NCI-H1048 (cell line): Measurements from ENCODE around the gene UBE2L3.
"Not testable (repeated sequence)": the region's sequence is repeated elsewhere in the genome, so short reads cannot be mapped to it uniquely, and the experiment has no call there.

Experiments
- DNase-seq: peaks from one replicate; lab custom pipeline; 2025; lab: John Stamatoyannopoulos, UW

Gene UBE2L3

DNA sequence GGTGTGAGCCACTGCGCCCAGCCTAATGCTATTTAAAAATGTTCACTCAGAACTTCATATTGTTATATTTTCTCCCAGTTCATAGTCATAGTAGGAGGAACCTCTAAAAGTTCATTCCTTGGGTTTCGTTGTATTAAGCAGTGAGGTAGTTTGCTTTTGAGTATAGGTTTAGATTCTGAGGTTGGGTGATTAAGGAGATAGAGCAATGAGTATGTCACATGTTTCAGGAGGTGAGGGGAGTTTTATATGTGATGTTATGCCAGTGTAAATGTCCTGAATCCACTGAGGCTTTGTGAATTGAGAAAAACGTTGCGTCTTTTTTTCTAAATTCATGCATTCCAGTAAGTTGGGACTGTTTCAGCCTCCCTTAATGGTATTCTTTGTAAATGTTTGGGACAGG lies 4.2 kb downstream of the UBE2L3 start:
- DNase-seq = no peak

DNA sequence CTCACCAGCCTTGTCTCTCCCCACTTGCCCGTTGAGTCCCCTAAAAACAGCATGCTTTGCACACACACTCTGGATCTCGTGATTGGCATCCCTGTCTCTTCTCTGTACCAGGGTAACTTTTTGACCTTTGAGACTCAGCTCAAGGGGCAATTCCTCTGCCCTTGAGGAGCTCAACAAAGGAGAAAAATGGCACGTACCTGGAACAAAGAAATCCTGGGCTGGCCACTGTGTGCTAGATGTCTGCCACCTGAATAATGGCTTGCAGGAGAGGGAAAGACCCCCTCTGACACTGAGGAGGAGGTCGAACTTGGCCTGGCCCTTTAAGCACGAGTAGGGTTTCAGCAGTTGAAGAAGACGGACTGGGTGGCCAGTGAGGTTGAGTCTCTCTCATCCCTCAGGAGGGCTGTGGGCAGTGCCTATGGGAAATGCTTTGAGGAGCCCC lies 5.8 kb downstream of the UBE2L3 start:
- no peak for DNase-seq

DNA sequence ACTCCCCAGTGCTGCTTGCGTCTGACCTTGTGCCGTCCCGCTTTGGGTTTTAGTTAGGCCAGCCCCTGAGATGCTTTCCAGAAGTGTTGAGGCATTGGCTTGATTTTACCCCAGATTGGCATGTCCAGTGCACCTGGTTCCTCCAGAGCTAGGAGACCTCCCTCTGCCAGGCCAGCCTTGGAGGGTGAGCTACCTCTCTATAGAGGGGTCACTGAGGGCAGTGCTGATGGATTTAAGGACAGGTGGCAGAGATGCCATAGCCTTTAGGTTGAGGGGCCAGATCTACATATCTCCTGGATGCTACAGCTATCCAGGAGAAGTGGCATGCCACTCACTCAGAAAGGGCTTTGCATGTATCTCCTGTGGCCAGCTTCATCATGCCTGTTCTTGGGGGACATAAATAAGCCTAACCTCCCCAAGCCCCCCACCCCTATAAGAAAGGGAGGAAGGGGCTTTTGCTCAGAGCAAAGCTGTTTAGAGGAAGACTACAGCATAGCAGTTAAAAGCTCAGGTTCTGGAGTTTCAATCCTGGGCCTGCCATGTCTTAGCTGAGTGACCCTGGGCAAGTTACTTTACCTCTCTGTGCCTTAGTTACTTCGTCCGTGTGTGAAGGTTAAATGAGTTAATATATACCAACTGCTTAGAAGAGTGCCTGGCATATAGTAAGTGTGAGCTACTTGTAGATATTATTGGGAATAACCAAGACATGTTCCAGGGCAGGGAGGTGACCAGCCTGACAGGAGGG lies 6.4 kb downstream of the UBE2L3 start:
- DNase-seq = no peak

DNA sequence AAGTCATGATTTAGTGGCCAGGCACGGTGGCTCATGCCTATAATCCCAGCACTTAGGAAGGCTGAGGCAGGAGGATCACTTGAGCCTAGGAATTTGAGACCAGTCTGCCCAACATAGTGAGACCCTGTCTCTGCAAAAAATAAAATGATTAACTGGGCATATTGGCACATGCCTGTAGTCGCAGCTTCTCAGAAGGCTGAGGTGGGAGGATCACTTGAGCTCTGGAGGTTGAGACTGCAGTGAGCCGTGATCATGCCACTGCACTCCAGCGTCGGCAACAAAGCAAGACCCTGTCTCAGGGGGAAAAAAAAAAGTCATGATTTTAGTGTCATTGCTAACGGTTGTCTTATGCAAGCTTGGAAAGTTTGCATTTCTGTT lies 11.9 kb downstream of the UBE2L3 start:
- no peak for DNase-seq

DNA sequence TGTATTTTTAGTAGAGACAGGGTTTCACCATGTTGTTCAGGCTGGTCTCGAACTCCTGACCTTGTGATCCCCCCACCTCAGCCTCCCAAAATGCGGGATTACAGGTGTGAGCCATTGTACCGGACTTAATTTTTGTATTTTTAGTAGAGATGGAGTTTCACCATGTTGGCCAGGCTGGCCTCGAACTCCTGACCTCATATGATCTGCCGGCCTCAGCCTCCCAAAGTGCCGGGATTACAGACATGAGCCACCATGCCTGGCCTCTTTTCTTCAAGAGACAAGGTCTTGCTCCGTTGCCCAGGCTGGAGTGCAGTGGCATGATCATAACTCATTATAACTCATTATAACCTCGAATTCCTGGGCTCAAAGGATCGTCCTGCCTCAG lies 13.1 kb downstream of the UBE2L3 start:
- not testable (repeated sequence) for DNase-seq

DNA sequence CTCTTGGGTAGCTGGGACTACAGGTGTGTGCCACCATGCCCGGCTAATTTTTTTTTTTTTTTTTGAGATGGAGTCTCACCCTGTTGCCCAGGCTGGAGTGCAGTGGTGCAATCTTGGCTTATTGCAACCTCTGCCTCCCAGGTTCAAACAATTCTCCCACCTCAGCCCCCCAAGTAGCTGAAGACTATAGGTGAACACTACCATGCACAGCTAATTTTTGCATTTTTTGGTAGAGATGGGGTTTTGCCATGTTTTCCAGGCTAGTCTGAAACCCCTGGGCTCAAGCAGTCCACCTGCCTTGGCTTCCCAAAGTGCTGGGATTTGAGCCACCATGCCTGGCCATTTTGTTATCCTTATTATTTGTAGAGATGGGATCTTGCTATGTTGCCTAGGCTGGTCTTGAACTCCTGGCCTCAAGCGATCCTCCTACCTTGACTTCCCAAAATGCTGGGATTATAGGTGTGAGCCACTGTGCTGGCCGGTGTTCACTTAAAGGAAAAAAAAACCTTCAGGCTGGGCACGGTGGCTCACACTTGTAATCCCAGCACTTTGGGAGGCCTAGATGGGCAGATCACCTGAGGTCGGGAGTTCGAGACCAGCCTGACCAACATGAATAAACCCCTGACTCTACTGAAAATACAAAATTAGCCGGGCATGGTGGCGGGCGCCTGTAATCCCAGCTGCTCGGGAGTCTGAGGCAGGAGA lies 13.6 kb downstream of the UBE2L3 start:
- not testable (repeated sequence) for DNase-seq

DNA sequence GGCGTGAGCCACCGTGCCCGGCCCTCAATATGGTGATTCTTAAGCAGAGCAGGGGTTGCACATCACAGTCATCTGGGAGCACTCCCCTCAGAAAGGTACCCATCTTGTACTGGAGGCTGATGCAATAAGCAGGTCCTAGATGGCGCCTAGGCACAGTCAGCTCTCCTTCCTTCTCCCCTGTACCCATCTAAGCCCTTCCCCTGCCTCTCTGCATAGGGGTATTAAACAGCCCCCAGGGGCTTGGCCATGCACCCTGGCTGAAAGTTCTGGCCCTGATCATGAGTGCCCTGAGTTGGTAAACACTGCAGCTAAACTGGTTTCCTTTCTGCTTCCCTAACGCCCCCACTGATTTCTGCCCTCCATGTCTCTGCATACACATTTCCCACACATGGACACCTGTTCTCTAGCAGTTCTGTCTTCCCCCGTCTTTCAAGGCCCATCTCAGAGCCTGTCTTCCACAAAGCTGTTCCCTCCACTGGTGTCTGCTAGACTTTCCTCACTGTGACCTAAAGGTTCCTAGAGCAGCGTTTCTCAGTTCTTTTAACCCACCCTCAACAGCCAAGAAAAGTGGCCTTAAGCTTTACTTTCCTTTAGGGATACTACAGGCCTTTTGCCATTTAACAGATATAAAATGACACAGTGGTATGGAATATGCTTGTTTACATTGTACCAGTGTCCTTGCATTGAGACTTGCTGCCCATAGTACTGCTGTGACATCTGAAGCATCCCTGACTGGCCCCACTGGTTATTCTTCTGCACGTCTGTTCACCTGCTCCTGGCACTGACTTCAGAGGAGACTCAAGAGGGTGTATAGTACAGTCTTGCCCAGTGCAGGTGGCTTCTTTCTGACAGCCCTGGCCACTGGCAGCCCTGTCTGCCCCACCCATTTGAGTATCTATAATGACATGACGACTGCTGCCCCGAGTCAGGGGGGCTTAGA lies 15.6 kb downstream of the UBE2L3 start:
- no peak for DNase-seq

DNA sequence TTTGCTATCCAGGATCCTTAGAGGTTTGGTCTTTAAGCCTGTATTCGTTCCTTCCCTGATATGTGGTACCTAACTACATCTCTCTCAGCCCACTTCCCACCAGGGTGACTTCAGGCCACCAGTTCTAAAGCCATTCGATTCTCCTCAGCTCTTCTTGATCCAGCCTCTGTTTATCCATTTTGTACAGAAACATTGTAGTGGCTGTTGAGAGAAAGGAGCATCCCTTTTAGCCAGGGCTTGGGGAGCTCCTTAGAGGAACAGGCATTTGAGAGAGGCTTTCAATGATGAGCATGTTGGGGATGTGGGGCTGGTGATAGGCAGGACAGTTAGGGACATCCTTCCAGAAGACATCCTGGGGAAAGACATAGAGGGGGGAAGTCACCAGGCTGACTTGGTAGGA lies 17.9 kb downstream of the UBE2L3 start:
- DNase-seq = no peak

DNA sequence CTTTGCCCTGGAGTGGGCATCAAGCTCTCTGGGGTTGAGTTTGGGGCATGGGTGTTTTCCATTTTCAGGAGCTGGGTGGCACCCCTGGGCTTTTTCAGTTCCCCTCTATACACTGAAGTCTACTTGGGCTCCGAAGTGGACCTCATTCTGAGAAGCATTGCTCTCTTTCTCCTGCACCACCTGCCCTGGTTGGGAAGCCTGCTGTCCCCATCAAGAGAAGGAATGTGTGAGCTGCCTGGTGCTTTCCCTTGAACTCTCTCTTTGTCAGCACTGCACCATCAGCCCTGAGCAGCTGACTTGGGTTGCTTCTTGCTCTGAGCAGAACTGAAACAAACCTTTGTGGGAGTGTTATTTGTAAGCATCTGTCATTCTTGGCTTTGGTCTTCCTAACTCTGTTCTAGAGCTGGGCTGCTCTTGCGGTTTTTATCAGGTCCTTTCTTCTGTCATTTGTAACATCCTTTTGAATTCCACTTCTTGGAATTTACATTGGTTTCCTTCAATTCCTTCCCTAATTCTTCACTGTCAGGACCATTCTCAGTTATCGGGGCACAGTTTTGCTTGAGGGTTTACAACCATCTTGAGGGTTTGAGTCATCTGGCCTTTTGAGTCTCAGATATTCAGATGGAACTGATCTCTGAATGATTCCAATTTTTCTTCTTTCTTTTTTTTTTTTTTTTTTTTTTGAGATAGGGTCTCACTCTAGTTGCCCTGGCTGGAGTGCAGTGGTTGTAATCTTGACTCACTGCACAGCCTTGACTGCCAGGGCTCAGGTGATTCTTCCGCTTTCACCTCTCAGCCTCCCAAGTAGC lies 20.5 kb downstream of the UBE2L3 start:
- no peak for DNase-seq

DNA sequence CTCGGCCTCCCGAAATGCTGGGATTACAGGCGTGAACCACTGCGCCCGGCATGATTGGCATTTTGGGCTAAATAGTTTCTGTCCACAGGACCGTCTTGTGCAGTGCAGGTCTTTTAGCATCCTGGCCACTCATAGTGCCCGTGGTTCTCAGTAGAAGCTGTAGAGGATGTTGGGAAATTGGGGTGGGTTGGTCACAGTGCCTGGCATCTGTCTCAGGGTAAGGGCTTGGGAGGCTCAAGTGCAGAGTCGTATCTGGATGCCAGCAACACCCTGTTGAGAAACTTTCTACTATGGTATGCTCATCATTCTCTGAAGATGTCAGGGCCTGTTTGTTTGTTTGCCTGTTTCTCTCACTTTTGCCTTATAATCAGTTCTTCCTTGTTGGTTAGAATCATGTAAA lies 21.9 kb downstream of the UBE2L3 start:
- no peak for DNase-seq

DNA sequence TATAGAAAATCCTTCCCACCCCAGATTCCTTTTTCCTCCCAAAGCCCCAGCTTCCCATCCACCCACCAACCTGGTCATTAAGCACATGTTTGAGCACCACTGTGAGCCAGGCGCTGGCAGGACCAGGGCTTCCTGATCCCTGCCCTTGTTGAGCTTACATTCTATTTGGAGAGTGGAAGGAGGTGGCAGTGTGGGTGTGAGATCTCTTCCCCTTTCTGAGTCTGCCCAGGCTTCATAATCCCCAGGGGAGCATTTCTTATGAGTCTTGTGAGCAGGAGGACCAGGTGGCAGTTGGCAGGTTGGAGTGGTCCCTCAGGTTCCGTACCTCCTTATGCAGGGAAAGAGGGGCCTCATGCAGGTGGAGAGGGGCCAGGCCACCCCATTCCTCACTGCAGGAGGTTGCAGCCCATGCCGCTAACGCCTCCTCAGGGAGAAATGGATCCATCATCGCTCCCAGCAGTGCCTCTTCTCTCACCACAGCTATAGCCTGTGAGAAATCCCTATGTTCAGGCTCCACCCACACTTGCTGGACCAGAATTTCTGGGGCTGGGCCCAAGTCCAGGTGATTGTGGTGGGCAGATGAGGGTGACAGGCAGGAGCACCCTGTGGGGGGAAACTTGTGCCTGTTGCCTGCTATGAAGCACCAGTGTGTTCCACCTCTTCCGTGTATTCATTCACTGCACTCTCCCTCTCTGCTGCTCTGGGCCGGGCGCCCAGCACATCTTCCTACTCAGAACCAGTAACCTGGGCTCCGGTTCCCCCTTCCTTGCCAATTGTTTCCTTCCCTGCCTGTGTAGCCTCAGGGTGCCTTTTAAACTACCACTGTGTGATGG lies 23.5 kb downstream of the UBE2L3 start:
- DNase-seq = no peak

DNA sequence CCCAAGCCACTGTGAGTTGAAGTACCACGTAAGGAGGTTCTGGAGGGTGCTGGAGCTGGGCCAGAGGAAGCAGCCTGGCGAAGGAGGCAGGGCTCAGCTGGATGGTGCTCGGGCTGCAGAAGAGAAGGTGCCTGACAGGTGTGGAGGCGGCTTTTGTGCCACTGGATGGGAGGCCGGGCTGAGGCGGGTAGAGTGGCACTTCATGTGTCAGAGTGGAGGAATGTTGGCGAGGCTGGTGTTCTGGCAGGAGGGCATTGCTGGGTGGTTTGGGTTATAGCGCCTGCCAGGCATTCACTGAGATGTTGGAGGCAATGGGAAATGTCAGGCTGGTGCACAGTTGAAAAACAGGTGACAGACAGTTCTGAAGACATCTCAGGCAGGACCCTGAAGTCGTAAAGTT lies 24.2 kb downstream of the UBE2L3 start:
- no peak for DNase-seq

DNA sequence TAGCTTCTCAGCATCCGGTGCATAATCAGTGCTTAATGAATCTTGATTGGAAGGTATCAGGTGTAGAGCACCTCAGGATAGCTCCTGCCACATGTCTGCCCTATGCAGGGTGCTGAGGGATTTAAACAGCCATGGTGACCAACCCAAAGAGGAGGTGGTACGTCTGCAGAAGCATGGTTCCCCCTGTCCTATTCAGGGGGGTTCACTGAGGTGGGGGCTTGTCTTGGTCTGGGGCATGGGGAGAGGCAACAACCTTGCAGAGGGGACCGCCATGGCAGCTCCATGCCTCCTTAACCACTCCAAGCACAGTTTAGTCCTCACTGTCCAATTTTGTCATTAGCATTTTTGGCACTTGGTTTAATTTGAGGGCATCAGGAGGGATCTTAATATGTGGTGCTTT lies 24.9 kb downstream of the UBE2L3 start:
- DNase-seq = no peak

DNA sequence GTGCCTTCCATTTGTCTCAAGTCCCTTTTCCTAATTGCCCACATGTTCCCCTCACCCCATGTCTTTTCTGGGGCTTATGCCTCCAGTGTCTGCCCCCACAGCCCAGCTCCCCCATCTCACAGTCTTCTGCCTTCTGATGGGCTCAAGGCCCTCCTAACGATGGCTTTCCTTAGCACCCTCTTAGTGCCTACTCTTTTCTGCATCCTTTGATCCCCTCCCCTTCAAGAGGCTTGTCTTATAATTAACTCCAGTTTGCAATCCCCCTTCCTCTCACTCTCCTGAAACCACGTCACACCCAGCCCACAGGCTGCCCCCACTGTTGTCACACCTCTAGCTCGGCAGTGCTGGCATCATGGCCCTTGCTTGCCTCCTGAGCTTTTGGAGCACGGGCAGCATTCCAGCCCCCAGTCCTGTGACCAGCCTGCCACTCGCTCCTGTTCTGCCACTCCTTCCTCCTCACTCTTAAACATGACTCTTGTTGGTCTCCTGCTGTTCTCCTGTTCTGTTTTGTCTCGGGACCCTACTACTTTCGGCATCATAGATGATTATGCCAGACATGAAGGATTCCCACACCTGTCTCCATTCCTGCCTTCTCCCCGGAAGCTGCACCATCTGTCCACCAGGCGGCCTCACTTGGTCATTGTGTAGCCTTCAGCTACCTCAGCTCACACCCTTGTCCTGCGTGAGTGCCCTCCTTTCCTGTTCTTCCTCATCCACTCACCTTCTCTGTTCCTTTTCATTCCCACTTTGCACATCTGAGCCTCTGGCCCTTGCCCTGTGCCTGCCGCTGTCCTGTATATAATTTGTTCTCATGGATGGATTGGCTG lies 26.1 kb downstream of the UBE2L3 start:
- DNase-seq = no peak

DNA sequence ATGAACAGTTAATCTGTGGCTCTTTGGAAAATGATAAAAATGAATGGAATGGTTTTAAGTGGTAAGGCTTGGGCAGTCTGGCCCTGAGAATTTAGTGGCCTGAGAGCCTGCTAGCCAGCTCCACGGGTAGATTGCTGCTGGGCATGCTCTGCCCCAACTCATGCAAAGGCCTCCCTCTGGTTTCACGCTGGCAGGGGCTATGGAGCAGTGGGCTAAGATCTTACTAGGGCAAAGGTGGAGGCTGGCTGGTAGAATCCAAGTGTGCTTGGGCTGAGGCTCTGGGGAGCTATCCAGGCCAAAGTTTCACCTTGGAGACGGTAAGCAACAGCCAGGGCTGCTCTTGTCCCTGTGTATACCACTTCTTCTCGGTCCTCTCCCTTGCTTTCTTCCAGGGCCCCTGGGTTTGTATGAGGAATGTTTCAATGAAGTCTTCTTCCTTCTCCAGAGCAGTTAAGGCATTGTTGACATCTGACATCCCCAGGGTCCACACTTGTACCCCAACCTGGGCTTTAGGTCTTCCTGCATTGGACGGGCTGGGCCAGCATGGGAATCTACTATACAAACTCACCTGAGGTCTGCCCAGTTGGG lies 27.4 kb downstream of the UBE2L3 start:
- DNase-seq = no peak

DNA sequence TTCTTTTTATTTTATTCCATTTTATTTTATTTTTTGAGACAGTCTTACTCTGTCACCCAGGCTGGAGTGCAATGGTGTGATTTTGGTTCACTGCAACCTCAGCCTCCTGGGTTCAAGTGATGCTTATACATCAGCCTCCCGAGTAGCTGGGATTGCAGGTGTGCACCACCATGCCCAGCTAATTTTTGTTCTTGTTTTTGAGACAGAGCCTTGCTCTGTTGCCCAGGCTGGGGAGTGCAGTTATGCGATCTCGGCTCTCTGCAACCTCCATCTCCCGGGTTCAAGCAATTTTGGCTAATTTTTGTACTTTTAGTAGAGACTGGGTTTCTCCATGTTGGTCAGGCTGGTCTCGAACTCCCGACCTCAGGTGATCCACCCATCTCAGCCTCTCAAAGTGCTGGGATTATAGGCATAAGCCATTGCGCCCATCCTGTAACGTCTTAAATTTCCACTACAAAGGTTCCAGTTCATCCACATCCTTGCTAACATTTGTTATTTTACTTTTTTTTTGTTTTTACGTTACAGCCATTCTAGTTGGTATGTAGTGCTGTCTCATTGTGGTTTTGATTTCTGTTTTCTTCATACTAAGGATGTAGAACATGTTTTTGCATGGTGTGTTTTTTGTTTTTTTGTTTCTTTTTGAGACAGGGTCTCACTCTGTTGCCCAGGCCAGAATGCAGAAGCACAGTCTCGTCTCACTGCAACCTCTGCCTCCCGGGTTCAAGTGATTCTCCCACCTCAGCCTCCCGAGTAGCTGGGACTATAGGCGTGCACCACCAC lies 29.0 kb downstream of the UBE2L3 start:
- not testable (repeated sequence) for DNase-seq

DNA sequence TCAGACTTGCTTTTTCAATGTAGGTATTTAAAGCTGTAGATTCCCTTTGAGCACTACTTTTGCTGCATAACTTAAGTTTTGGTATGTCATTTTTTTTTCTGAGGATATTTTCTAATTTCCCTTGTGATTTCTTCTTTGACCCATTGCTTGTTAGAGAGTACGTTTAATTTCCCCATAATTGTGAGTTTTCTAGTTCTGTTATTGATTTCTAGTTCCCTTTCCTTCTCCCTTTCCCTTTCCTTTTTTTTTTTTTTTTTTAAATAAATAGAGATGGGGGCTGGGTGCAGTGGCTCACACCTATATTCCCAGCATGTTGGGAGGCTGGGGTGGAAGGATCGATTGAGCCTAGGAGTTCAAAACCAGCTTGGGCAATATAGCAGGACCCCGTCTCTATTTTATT lies 30.8 kb downstream of the UBE2L3 start:
- DNase-seq = no peak

DNA sequence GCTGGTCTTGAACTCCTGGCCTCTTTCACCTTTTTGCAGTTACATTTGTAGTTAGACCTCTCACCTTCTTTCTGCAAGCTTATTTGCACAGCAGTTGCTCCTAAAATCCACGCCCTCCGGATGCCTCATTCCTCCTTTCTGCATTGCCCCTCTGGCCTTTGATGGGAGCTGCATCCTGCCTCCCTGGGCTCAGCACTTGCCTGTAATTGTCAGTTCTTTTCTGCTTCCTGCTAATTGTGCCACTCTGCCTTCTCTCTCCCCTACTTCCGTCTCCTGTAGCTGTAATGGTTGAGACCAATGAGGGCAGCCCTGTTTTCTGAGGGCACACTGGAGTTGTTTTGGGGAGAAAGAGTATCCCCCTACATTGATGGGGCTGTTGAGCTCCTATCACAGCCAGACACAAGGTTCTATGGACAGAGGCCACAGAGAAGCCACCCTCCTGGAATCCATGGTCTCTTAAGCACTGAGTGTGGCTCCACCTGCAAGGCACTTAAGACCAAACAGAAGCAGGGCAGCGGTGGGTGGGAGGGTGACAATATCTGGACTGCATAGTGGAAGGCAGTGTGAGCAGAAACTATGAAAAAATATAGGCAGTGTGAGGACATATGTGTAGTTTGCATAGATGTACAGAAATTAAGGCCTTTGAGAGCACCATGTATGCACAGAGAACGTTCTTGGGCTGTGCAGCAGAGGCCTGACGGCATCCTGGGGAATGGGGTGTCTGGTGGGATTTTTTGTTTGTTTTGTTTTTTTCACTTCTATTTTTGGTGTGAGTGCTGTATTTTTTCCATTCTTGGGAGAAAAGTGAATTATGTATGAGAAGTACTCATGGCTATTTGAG lies 31.8 kb downstream of the UBE2L3 start:
- no peak for DNase-seq
